Renal cortex interstitium (tissue), 15 donors: ENCODE data around the gene AMD1. TPM values are rescaled to one million over a fixed set of nuclear protein-coding genes. Genes with fewer than 3 reads are reported as not detected.
A peak's percentile ranks its signal among the peaks of the same experiment; 100 is the strongest.
"Not testable (repeated sequence)": the region's sequence is repeated elsewhere in the genome, so short reads cannot be mapped to it uniquely, and the experiment has no call there.

Experiments
- DNase-seq, 11 donors: peaks; one replicate each; pipeline ENCODE4 v3.0.0-alpha.2; 2013; ENCODE audit warnings: low read depth in 9 of 11, low spot score in 4 of 11; ENCODE audit errors: extremely low read depth in 1 of 11
- long read RNA-seq, 16 experiments: transcript quantifications; one replicate each; lab custom pipeline, GENCODE V29; 2026
- polyA plus RNA-seq, 3 donors: library from polyadenylated mRNA; unstranded; fragments of 120-200 nt; gene quantifications; one replicate each; pipeline ENCODE4 v1.2.1, GENCODE V29; 2013; ENCODE audit not compliant: insufficient read length in 3 of 3

The AMD1 gene
- 10 to 100 TPM; 74.0 to 96.3 (median 77.2) TPM for polyA plus RNA-seq
- long read RNA-seq, donor 1, transcript AMD1-204 (9 exons, 3,438 nt), result major isoform, 7 of 7 reads
- long read RNA-seq, donor 1, partial matches to known transcripts, result 0 of 7 reads
- long read RNA-seq, donor 1, other reads (novel, unspliced or antisense), result 0 of 7 reads
- long read RNA-seq, donor 2, full-length matches to known transcripts, result 11 of 22 reads
- long read RNA-seq, donor 2, partial matches to known transcripts, result 11 of 22 reads
- long read RNA-seq, donor 2, other reads (novel, unspliced or antisense), result 0 of 22 reads
- long read RNA-seq, donor 3, full-length matches to known transcripts, result 31 of 52 reads
- long read RNA-seq, donor 3, partial matches to known transcripts, result 21 of 52 reads
- long read RNA-seq, donor 3, other reads (novel, unspliced or antisense), result 0 of 52 reads
- long read RNA-seq, donor 4, full-length matches to known transcripts, result 24 of 24 reads
- long read RNA-seq, donor 4, partial matches to known transcripts, result 0 of 24 reads
- long read RNA-seq, donor 4, other reads (novel, unspliced or antisense), result 0 of 24 reads
- long read RNA-seq, donor 5, result 0 reads
- long read RNA-seq, donor 6, full-length matches to known transcripts, result 17 of 46 reads
- long read RNA-seq, donor 6, partial matches to known transcripts, result 29 of 46 reads
- long read RNA-seq, donor 6, other reads (novel, unspliced or antisense), result 0 of 46 reads
- long read RNA-seq, donor 7, full-length matches to known transcripts, result 18 of 35 reads
- long read RNA-seq, donor 7, partial matches to known transcripts, result 12 of 35 reads
- long read RNA-seq, donor 7, other reads (novel, unspliced or antisense), result 5 of 35 reads
- long read RNA-seq, donor 8, result 0 reads
- long read RNA-seq, donor 9, full-length matches to known transcripts, result 12 of 44 reads
- long read RNA-seq, donor 9, partial matches to known transcripts, result 32 of 44 reads
- long read RNA-seq, donor 9, other reads (novel, unspliced or antisense), result 0 of 44 reads
- long read RNA-seq, donor 10, full-length matches to known transcripts, result 25 of 34 reads
- long read RNA-seq, donor 10, partial matches to known transcripts, result 9 of 34 reads
- long read RNA-seq, donor 10, other reads (novel, unspliced or antisense), result 0 of 34 reads
- long read RNA-seq, donor 11, full-length matches to known transcripts, result 13 of 13 reads
- long read RNA-seq, donor 11, partial matches to known transcripts, result 0 of 13 reads
- long read RNA-seq, donor 11, other reads (novel, unspliced or antisense), result 0 of 13 reads
- long read RNA-seq, donor 12, full-length matches to known transcripts, result 9 of 9 reads
- long read RNA-seq, donor 12, partial matches to known transcripts, result 0 of 9 reads
- long read RNA-seq, donor 12, other reads (novel, unspliced or antisense), result 0 of 9 reads
- long read RNA-seq, donor 13, result 0 reads
- long read RNA-seq, donor 14, transcript AMD1-204 (9 exons, 3,438 nt), result major isoform, 15 of 48 reads
- long read RNA-seq, donor 14, partial matches to known transcripts, result 32 of 48 reads
- long read RNA-seq, donor 14, other reads (novel, unspliced or antisense), result 0 of 48 reads
- long read RNA-seq, donor 15, full-length matches to known transcripts, result 11 of 11 reads
- long read RNA-seq, donor 15, partial matches to known transcripts, result 0 of 11 reads
- long read RNA-seq, donor 15, other reads (novel, unspliced or antisense), result 0 of 11 reads
- long read RNA-seq, donor 16, transcript AMD1-204 (9 exons, 3,438 nt), result major isoform, 27 of 170 reads
- long read RNA-seq, donor 16, partial matches to known transcripts, result 142 of 170 reads
- long read RNA-seq, donor 16, other reads (novel, unspliced or antisense), result 0 of 170 reads

GRCh38 chr6:110873981-110874879 is at the start of gene AMD1:
TSS of gene AMD1 (plus strand) at chr6:110874785. CDS start at chr6:110875106, 321 bp downstream.
- DNase-seq, result peak; percentile 91 to 99 (median 97)

DNA sequence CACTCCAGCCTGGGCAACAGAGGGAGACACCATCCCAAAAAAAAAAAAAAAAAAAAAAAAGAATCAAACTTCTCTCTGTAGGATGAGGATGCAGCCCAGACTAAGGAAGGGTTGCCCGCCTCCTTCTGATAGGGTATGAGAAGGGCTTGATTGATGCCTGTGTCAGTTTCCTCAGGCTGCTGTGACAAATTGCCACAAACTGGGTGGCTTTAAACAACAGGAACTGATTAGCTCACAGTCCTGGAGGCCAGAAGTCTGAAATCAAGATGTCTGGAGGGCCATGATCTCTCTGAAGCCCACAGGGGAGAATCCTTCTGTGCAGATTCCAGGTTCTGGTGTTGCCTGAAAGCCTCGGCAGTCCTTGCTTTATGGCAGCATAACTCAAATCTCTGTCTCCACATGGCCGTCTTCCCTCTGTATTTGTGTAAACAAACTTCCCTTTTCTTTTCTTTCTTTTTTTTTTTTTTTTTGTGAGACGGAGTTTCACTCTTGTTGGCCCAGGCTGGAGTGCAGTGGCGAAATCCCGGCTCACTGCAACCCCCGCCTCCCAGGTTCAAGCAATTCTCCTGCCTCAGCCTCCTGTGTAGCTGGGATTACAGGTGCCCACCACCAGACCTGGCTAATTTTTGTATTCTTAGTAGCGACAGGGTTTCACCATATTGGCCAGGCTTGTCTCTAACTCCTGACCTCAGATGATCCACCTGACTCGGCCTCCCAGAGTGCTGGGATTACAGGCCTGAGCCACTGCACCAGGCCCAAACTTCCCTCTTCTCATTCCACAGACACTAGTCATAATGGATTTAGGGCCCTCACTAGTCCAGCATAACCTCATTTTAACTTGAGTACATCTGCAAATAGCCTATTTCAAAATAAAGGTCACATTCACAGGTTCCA is 48.1 kb upstream of the AMD1 start:
- DNase-seq, result no peak

GRCh38 chr6:110828396-110828795 is 46.2 kb upstream of the AMD1 start:
- DNase-seq, result no peak

DNA sequence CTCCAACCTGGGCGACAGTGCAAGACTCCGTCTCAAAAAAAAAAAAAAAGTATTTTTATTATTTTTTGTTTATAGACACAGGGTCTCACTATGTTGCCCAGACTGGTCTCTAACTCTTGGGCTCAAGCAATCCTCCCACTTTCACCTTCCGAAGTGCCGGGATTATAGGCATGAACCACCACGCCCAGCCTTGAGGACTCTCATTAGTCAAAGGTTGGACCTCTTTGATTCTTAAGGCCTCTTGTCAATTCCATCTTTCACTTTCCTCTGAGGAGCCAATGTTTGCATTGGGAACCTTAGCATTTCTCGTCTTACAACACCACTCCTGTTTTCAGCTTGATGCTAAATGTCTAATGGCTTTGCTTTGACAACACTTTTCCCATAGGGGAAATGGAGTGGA is 43.2 kb upstream of the AMD1 start:
- DNase-seq, result no peak

- DNase-seq, result no peak
Observed at GRCh38 chr6:110833831-110834230, 40.8 kb upstream of the AMD1 start.

DNA sequence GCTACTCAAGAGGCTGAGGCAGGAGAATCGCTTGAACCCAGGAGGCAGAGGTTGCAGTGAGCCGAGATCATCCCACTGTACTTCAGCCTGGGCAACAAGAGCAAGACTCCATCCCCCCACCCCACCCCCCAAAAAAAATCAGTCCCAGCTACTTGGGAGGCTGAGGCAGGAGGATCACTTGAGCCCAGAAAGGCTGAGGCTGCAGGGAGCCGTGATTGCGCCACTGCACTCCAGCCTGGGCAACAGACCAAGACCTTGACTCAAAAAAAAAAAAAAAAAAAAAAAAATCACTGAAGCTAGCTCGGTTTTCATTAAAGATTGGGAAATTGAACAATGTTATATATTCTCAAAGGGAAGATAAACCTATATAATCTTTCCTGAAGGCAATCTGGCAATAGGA is 38.8 kb upstream of the AMD1 start:
- not testable (repeated sequence) for DNase-seq

GRCh38 chr6:110841266-110841665 is 33.3 kb upstream of the AMD1 start:
- DNase-seq, result no peak

DNA sequence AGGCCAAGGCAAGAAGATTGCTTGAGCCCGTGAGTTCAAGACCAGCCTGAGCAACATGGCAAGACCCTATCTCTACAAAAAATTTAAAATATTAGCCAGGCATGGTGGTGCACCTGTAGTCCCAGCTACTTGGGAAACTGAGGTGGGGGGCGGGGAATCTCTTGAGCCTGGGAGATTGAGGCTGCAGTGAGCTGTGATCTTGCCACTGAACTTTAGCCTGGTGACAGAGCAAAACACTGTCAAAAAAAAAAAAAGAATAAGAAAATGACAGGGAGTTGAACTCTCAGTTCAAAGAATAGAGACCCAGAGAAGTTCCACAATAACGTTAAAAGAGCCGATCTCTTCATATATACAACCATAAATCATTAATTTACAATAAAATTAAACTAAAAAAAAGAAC is 24.8 kb upstream of the AMD1 start:
- DNase-seq, result no peak

DNA sequence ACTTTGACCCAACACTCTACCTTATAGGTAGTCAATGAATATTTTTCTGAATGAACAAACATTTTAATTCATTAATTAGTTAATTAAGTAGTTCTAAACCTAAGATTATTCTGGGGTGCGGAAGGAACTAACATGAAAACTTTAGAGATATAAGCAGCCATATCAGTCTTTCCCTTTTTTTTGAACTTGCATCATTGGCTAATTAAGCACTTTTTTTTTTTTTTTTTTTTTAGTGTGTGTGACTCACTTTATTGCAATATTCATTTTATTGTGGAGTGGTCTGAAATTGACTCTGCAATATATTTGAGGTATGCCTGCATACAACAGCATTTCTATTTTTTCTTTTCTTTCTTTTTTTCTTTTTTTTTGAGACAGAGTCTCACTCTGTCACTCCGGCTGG is 21.8 kb upstream of the AMD1 start:
- no peak for DNase-seq

GRCh38 chr6:110853754-110854477 is 20.7 kb upstream of the AMD1 start:
- no peak for DNase-seq

GRCh38 chr6:110856296-110856695 is 18.3 kb upstream of the AMD1 start:
- DNase-seq, result no peak

DNA sequence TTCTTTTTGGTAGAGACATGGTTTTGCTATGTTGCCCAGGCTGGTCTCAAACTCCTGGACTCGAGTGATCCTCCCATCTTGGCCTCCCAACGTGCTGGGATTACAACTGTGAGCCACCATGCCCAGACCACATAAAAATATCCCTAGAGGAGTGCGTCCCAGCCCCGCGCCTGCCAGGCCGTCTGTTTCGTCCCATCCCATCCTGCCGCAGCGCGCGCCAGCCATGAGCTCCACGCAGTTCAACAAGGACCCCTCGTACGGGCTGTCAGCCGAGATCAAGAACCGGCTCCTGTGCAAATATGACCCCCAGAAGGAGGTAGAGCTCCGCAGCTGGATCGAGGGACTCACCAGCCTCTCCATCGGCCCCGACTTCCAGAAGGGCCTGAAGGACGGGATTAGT is 16.6 kb upstream of the AMD1 start:
- no peak for DNase-seq

GRCh38 chr6:110858562-110859214 is 15.9 kb upstream of the AMD1 start:
- no peak for DNase-seq

DNA sequence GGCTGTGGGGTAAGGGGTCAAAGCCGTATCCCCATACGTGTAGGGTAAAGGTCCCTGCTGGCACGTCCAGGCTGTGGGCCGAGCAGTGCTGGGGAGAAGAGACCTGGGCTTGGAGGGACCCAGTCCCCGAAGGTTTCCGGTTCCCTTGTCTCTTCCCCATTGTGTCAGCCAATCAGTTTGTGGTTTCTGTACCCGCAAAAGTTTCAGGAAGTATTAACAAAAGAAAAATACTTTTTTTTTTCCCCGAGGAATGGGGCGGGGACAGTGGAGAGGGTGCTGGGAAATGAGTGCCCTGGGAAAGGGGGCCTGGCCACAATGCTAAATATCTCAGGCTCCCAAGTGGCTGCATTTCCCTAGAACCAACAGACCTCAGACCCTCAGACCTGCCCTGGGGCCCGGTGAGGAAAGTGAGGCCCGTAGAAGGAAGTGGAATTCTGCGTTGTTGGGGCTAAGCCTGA is 15.2 kb upstream of the AMD1 start:
- no peak for DNase-seq

- DNase-seq, result peak in 1 of 11 donors; percentile 33
Observed at GRCh38 chr6:110864824-110865223, 9.8 kb upstream of the AMD1 start.
